Hepatocyte (in vitro differentiated cells): ENCODE measurements around the gene FAXC.

Source experiments
- CTCF ChIP-seq: fragments of 200-600 bp; sonication (generic); IDR thresholded peaks from 2 replicates; pipeline ENCODE4 v1.5.1; 2016; ENCODE audit warnings: antibody characterized with exemption, mild to moderate bottlenecking; ENCODE audit not compliant: poor library complexity
- EZH2phosphoT487 ChIP-seq: fragments of 200-600 bp; sonication (generic); IDR thresholded peaks from one replicate; pipeline ENCODE4 v1.6.1; 2018; ENCODE audit warnings: antibody characterized with exemption, mild to moderate bottlenecking, low read depth, moderate library complexity; ENCODE audit not compliant: unreplicated experiment, severe bottlenecking

- no peak for TF ChIP-seq EZH2phosphoT487
- TF ChIP-seq CTCF, result no peak
Measured at GRCh38 chr6:99289701-99290100, 59.8 kb downstream of the FAXC start.
